GM23338 (cell line): ENCODE data around the gene TTC16. TPM values are rescaled to one million over a fixed set of nuclear protein-coding genes. Genes with fewer than 3 reads are reported as not detected.

ENCODE experiments used
- ATAC-seq: fragments of 200-7000 bp; cut with Tn5 transposase; 3 replicates; pipeline ENCODE4 v1.9.1; 2020
- DNase-seq: peaks from one replicate; pipeline ENCODE4 v3.0.0-alpha.2; 2015; ENCODE audit warnings: low spot score
- H2AFZ ChIP-seq: fragments of 200-600 bp; sonication (generic); 2 replicates; pipeline ENCODE4 v1.8.0; 2016; ENCODE audit warnings: antibody characterized with exemption, mild to moderate bottlenecking, moderate library complexity
- H3F3A ChIP-seq: fragments of 200-600 bp; sonication (generic); replicated peaks from 2 replicates; pipeline ENCODE4 v1.8.0; 2017; ENCODE audit warnings: antibody characterized with exemption, mixed run types, low read depth
- H3K27ac ChIP-seq: fragments of 200-600 bp; sonication (generic); 2 replicates; pipeline ENCODE4 v1.6.1; 2016; ENCODE audit warnings: low read depth
- H3K27me3 ChIP-seq: fragments of 200-600 bp; sonication (generic); 2 replicates; pipeline ENCODE4 v1.8.0; 2016; ENCODE audit warnings: mild to moderate bottlenecking, mixed run types, moderate library complexity; ENCODE audit not compliant: insufficient read depth
- H3K36me3 ChIP-seq: fragments of 200-600 bp; sonication (generic); 2 replicates; pipeline ENCODE4 v1.8.0; 2016; ENCODE audit warnings: mild to moderate bottlenecking; ENCODE audit not compliant: insufficient read depth
- H3K4me1 ChIP-seq: fragments of 200-600 bp; sonication (generic); 2 replicates; pipeline ENCODE4 v1.8.0; 2016; ENCODE audit warnings: mild to moderate bottlenecking, moderate library complexity; ENCODE audit not compliant: insufficient read depth
- H3K4me2 ChIP-seq: fragments of 200-600 bp; sonication (generic); 2 replicates; pipeline ENCODE4 v1.7.1; 2017; ENCODE audit warnings: mixed run types
- H3K4me3 ChIP-seq: fragments of 200-600 bp; sonication (generic); 2 replicates; pipeline ENCODE4 v1.6.1; 2016; ENCODE audit warnings: mixed run types
- H3K79me2 ChIP-seq: fragments of 200-600 bp; sonication (generic); replicated peaks from 2 replicates; pipeline ENCODE4 v1.8.0; 2017; ENCODE audit warnings: mild to moderate bottlenecking; ENCODE audit not compliant: insufficient read depth
- H3K9me2 ChIP-seq: fragments of 200-600 bp; sonication (generic); 2 replicates; pipeline ENCODE4 v1.8.0; 2017; ENCODE audit not compliant: insufficient read depth
- H4K20me1 ChIP-seq: fragments of 200-600 bp; sonication (generic); replicated peaks from 2 replicates; pipeline ENCODE4 v1.8.0; 2017; ENCODE audit warnings: mild to moderate bottlenecking; ENCODE audit not compliant: insufficient read depth
- H3K27ac Mint-ChIP-seq: 2 replicates; pipeline ENCODE4 v1.8.0; 2020; ENCODE audit warnings: inconsistent platforms, mild to moderate bottlenecking, moderate library complexity, mixed read lengths
- H3K27me3 Mint-ChIP-seq: 3 replicates; pipeline ENCODE4 v1.8.0; 2022; ENCODE audit warnings: low read depth, mild to moderate bottlenecking, moderate library complexity, mixed read lengths, inconsistent platforms; ENCODE audit not compliant: insufficient read depth, poor library complexity
- H3K36me3 Mint-ChIP-seq: 3 replicates; pipeline ENCODE4 v1.8.0; 2021; ENCODE audit warnings: low read depth, mild to moderate bottlenecking, inconsistent platforms, moderate library complexity, mixed read lengths
- H3K4me1 Mint-ChIP-seq: 3 replicates; pipeline ENCODE4 v1.8.0; 2020; ENCODE audit warnings: mild to moderate bottlenecking, inconsistent platforms, mixed read lengths
- H3K4me3 Mint-ChIP-seq: 3 replicates; pipeline ENCODE4 v1.8.0; 2021; ENCODE audit warnings: moderate library complexity, mild to moderate bottlenecking, inconsistent platforms, mixed read lengths
- H3K9me3 Mint-ChIP-seq: 3 replicates; pipeline ENCODE4 v1.8.0; 2020; ENCODE audit warnings: moderate library complexity, mild to moderate bottlenecking, inconsistent platforms, mixed read lengths
- CREB1 ChIP-seq: fragments of 250-450 bp; sonication (Bioruptor Pico); IDR thresholded peaks from 2 replicates; pipeline ENCODE4 v1.5.0; 2020; ENCODE audit warnings: low read depth, mild to moderate bottlenecking, moderate library complexity
- EZH2 ChIP-seq: fragments of 200-600 bp; sonication (generic); IDR thresholded peaks from one replicate; pipeline ENCODE4 v1.8.0; 2017; ENCODE audit warnings: antibody characterized with exemption, mild to moderate bottlenecking, low read depth; ENCODE audit not compliant: unreplicated experiment
- EZH2phosphoT487 ChIP-seq: fragments of 200-600 bp; sonication (generic); IDR thresholded peaks from one replicate; pipeline ENCODE4 v1.8.1; 2018; ENCODE audit warnings: antibody characterized with exemption; ENCODE audit not compliant: unreplicated experiment
- JUNB ChIP-seq: IDR thresholded peaks from one replicate; pipeline ENCODE4 v1.6.1; 2016; ENCODE audit warnings: antibody characterized with exemption; ENCODE audit not compliant: unreplicated experiment
- NANOG ChIP-seq: IDR thresholded peaks from 2 replicates; pipeline ENCODE4 v1.6.1; 2016; ENCODE audit warnings: antibody characterized with exemption, borderline replicate concordance
- POLR2AphosphoS5 ChIP-seq: IDR thresholded peaks from 2 replicates; pipeline ENCODE4 v1.6.1; 2016; ENCODE audit warnings: antibody characterized with exemption, low read depth
- REST ChIP-seq: IDR thresholded peaks from one replicate; pipeline ENCODE4 v1.6.1; 2018; ENCODE audit warnings: antibody characterized with exemption; ENCODE audit not compliant: unreplicated experiment
- STAT1 ChIP-seq: IDR thresholded peaks from one replicate; pipeline ENCODE4 v1.6.1; 2016; ENCODE audit warnings: antibody characterized with exemption; ENCODE audit not compliant: unreplicated experiment
- ZNF114 ChIP-seq: fragments of 250-450 bp; sonication (Bioruptor Pico); IDR thresholded peaks from 2 replicates; pipeline ENCODE4 v1.5.0; 2020; ENCODE audit warnings: mild to moderate bottlenecking, moderate library complexity
- ZNF331 ChIP-seq: fragments of 250-450 bp; sonication (Bioruptor Pico); IDR thresholded peaks from 2 replicates; pipeline ENCODE4 v1.5.0; 2020; ENCODE audit warnings: low read depth, mild to moderate bottlenecking, moderate library complexity
- polyA plus RNA-seq: library from polyadenylated mRNA; unstranded; fragments of >200 nt; fragmentation: Nextera tagmentation; extraction: Ambion mirVana; gene quantifications from 2 replicates; pipeline ENCODE4 v1.2.1, GENCODE V29; 2016
- total RNA-seq: library from RNA; depleted of rRNA; stranded (reverse); fragments of >200 nt; shearing (Covaris generic); gene quantifications from 2 replicates; pipeline ENCODE4 v1.2.3, GENCODE V29; 2014
- TF ChIP-seq, protein P1 (sequence below): fragments of 250-450 bp; sonication (Bioruptor Pico); IDR thresholded peaks from 2 replicates; pipeline ENCODE4 v1.5.0; 2020; ENCODE audit warnings: mild to moderate bottlenecking, moderate library complexity
- TF ChIP-seq, protein P2 (sequence below), 2 experiments: fragments of 200-600 bp in 1 of 2; sonication (generic) in 1 of 2; conservative IDR thresholded peaks; 2 replicates each; pipeline versions ENCODE4 v1.5.1 to v1.6.1; 2016 to 2017; ENCODE audit warnings: antibody characterized with exemption in 2 of 2, low read depth in 2 of 2, mild to moderate bottlenecking in 2 of 2, moderate library complexity in 1 of 2

Gene TTC16
- total and polyA plus RNA-seq, 2 experiments from 2014 or later = not detected

DNA sequence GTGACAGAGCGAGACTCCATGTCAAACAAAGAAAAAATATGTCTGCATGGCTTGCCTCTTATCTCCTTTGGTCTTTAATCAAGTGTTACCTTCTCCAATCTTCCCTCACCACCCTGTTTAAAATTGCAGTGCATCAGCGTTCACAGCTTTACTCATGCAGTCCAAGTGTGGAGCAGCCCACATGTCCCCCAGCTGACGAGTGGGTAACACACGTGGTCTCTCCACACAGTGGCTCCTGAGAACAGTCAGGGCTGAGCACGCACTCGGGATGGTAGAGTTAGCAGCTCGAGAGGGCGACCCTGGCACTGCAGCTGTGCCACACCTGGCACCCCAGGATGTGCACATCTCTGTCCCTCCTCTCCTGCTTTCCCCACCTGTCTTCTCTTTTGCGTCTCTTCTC, 35.0 kb upstream of the TTC16 start (continued):
- no peak for TF ChIP-seq POLR2AphosphoS5
- TF ChIP-seq STAT1 = no peak
- TF ChIP-seq EZH2phosphoT487 = no peak
- no peak for TF ChIP-seq CREB1 (CRISPR knock-in tag)
- TF ChIP-seq EZH2 = no peak
- no peak for TF ChIP-seq JUNB

- Mint-ChIP-seq H3K9me3 (no peaks in the 10 kb centered on the region), H3K4me1 (no peaks in the 10 kb centered on the region), H3K27ac (no peak overlapping the region), H3K4me3 (no peak overlapping the region), H3K36me3 (peaks cover 24% of the 10 kb centered on the region), H3K27me3 (peaks cover 2% of the 10 kb centered on the region)
- no peaks in the 10 kb centered on the region for H3K27me3 ChIP-seq
- TF ChIP-seq POLR2AphosphoS5 (no peak), REST (no peak), ZNF114 (no peak), JUNB (no peak), ZNF331 (CRISPR knock-in tag) (no peak), STAT1 (no peak), EZH2 (no peak), CREB1 (CRISPR knock-in tag) (no peak), EZH2phosphoT487 (no peak), NANOG (no peak)
- TF ChIP-seq, protein P1, sequence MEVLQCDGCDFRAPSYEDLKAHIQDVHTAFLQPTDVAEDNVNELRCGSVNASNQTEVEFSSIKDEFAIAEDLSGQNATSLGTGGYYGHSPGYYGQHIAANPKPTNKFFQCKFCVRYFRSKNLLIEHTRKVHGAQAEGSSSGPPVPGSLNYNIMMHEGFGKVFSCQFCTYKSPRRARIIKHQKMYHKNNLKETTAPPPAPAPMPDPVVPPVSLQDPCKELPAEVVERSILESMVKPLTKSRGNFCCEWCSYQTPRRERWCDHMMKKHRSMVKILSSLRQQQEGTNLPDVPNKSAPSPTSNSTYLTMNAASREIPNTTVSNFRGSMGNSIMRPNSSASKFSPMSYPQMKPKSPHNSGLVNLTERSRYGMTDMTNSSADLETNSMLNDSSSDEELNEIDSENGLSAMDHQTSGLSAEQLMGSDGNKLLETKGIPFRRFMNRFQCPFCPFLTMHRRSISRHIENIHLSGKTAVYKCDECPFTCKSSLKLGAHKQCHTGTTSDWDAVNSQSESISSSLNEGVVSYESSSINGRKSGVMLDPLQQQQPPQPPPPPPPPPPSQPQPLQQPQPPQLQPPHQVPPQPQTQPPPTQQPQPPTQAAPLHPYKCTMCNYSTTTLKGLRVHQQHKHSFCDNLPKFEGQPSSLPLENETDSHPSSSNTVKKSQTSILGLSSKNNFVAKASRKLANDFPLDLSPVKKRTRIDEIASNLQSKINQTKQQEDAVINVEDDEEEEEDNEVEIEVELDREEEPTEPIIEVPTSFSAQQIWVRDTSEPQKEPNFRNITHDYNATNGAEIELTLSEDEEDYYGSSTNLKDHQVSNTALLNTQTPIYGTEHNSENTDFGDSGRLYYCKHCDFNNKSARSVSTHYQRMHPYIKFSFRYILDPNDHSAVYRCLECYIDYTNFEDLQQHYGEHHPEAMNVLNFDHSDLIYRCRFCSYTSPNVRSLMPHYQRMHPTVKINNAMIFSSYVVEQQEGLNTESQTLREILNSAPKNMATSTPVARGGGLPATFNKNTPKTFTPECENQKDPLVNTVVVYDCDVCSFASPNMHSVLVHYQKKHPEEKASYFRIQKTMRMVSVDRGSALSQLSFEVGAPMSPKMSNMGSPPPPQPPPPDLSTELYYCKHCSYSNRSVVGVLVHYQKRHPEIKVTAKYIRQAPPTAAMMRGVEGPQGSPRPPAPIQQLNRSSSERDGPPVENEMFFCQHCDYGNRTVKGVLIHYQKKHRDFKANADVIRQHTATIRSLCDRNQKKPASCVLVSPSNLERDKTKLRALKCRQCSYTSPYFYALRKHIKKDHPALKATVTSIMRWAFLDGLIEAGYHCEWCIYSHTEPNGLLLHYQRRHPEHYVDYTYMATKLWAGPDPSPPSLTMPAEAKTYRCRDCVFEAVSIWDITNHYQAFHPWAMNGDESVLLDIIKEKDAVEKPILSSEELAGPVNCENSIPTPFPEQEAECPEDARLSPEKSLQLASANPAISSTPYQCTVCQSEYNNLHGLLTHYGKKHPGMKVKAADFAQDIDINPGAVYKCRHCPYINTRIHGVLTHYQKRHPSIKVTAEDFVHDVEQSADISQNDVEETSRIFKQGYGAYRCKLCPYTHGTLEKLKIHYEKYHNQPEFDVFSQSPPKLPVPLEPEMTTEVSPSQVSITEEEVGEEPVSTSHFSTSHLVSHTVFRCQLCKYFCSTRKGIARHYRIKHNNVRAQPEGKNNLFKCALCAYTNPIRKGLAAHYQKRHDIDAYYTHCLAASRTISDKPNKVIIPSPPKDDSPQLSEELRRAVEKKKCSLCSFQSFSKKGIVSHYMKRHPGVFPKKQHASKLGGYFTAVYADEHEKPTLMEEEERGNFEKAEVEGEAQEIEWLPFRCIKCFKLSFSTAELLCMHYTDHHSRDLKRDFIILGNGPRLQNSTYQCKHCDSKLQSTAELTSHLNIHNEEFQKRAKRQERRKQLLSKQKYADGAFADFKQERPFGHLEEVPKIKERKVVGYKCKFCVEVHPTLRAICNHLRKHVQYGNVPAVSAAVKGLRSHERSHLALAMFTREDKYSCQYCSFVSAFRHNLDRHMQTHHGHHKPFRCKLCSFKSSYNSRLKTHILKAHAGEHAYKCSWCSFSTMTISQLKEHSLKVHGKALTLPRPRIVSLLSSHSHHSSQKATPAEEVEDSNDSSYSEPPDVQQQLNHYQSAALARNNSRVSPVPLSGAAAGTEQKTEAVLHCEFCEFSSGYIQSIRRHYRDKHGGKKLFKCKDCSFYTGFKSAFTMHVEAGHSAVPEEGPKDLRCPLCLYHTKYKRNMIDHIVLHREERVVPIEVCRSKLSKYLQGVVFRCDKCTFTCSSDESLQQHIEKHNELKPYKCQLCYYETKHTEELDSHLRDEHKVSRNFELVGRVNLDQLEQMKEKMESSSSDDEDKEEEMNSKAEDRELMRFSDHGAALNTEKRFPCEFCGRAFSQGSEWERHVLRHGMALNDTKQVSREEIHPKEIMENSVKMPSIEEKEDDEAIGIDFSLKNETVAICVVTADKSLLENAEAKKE (CRISPR knock-in tag) = no peak
- TF ChIP-seq, protein P2, sequence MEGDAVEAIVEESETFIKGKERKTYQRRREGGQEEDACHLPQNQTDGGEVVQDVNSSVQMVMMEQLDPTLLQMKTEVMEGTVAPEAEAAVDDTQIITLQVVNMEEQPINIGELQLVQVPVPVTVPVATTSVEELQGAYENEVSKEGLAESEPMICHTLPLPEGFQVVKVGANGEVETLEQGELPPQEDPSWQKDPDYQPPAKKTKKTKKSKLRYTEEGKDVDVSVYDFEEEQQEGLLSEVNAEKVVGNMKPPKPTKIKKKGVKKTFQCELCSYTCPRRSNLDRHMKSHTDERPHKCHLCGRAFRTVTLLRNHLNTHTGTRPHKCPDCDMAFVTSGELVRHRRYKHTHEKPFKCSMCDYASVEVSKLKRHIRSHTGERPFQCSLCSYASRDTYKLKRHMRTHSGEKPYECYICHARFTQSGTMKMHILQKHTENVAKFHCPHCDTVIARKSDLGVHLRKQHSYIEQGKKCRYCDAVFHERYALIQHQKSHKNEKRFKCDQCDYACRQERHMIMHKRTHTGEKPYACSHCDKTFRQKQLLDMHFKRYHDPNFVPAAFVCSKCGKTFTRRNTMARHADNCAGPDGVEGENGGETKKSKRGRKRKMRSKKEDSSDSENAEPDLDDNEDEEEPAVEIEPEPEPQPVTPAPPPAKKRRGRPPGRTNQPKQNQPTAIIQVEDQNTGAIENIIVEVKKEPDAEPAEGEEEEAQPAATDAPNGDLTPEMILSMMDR (conservative IDR thresholded peaks at IDR 0.05; ENCODE audit: low read depth in 2 of 2) = no peak
- no peaks in the 10 kb centered on the region for H3F3A ChIP-seq
- H3K9me2 ChIP-seq = no peaks in the 10 kb centered on the region
- no peak for ATAC-seq
- no peak for DNase-seq
- peaks cover 5% of the 10 kb centered on the region; the same call in 1 of the 2 replicates for H3K36me3 ChIP-seq
- no peaks in the 10 kb centered on the region for H4K20me1 ChIP-seq
- no peak overlapping the region for H3K4me3 ChIP-seq
- H3K4me1 ChIP-seq = no peaks in the 10 kb centered on the region
- no peak overlapping the region for H2AFZ ChIP-seq
- H3K27ac ChIP-seq = no peak overlapping the region
- no peaks in the 10 kb centered on the region for H3K79me2 ChIP-seq
- H3K4me2 ChIP-seq = no peak overlapping the region
Observed at GRCh38 chr9:127682351-127683136, 33.3 kb upstream of the TTC16 start.
